Bronchial epithelial cell (primary cell): ENCODE data around the gene SH3RF1. TPM values are rescaled to one million over a fixed set of nuclear protein-coding genes. Genes with fewer than 3 reads are reported as not detected.

Experiments
- DNase-seq: peaks from one replicate; pipeline ENCODE4 v3.0.0-alpha.2; 2010; ENCODE audit warnings: low read depth
- FAIRE-seq: peaks from 2 replicates; lab custom pipeline; 2011; peaks lifted over from hg19 to GRCh38; lab: Jason Lieb, UNC
- H3K27me3 ChIP-seq: 2 replicates; pipeline ENCODE4 v1.5.1; 2011; ENCODE audit warnings: low read length; ENCODE audit not compliant: control insufficient read depth, insufficient read depth
- H3K36me3 ChIP-seq: 2 replicates; pipeline ENCODE4 v1.5.1; 2011; ENCODE audit warnings: low read length; ENCODE audit not compliant: control insufficient read depth, insufficient read depth
- H3K4me3 ChIP-seq: 2 replicates; pipeline ENCODE4 v1.5.1; 2011; ENCODE audit warnings: mild to moderate bottlenecking, low read depth, low read length, control low read depth
- total RNA-seq: library from RNA; depleted of rRNA; stranded (reverse); fragments of >200 nt; gene quantifications from 2 replicates; pipeline ENCODE4 v1.2.1, GENCODE V29; 2014
- TF ChIP-seq, protein P1 (sequence below): IDR thresholded peaks from 2 replicates; pipeline ENCODE4 v1.5.1; 2011; ENCODE audit warnings: mild to moderate bottlenecking, moderate library complexity, low read length, control low read depth, inconsistent platforms; ENCODE audit not compliant: insufficient read depth, severe bottlenecking

The SH3RF1 gene
- total RNA-seq, 1 donor from 2014 or later, result 9.0 TPM

DNA sequence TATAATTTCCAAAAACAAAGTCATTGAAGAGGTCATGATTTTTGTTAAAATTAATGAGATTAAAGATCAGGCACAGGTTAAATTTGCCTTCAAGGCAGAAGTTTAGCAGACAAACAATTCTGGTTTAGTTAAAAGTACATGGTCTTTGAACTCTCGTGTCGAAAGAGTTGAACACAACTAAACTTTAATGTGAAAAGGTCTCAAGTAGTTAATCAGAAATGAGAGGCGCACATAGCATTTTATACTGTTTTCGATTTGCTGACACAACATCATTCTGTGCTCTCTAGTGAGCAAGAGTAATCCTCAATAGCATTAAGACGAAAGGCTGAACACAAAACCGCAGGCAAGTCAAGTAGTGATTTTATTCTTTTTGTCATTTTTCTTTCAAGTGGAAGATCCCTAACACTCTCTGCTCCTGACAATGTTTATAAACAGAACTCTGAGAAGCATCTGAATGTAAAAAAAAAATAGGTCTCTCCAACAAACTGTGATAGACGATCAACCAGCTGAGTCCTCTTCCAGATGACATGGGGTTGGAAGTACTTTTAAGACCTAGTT is 49.8 kb downstream of the SH3RF1 start:
- DNase-seq (no peak), FAIRE-seq (no peak)
- TF ChIP-seq, protein P1, sequence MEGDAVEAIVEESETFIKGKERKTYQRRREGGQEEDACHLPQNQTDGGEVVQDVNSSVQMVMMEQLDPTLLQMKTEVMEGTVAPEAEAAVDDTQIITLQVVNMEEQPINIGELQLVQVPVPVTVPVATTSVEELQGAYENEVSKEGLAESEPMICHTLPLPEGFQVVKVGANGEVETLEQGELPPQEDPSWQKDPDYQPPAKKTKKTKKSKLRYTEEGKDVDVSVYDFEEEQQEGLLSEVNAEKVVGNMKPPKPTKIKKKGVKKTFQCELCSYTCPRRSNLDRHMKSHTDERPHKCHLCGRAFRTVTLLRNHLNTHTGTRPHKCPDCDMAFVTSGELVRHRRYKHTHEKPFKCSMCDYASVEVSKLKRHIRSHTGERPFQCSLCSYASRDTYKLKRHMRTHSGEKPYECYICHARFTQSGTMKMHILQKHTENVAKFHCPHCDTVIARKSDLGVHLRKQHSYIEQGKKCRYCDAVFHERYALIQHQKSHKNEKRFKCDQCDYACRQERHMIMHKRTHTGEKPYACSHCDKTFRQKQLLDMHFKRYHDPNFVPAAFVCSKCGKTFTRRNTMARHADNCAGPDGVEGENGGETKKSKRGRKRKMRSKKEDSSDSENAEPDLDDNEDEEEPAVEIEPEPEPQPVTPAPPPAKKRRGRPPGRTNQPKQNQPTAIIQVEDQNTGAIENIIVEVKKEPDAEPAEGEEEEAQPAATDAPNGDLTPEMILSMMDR, result no peak
- H3K36me3 ChIP-seq, result no peaks in the 10 kb centered on the region
- no peaks in the 10 kb centered on the region for H3K27me3 ChIP-seq
- H3K4me3 ChIP-seq, result no peak overlapping the region

GRCh38 chr4:169220447-169220846 is 50.3 kb downstream of the SH3RF1 start:
- H3K4me3 ChIP-seq, result no peak overlapping the region
- FAIRE-seq, result no peak

GRCh38 chr4:169219440-169219839 is 51.3 kb downstream of the SH3RF1 start:
- TF ChIP-seq, protein P1, result no peak
- Histone ChIP-seq H3K4me3 (no peak overlapping the region), H3K36me3 (no peaks in the 10 kb centered on the region), H3K27me3 (no peaks in the 10 kb centered on the region)
- no peak for FAIRE-seq
- no peak for DNase-seq

More at GRCh38 chr4:169220447-169220846, 50.3 kb downstream of the SH3RF1 start:
- no peak for DNase-seq
- TF ChIP-seq, protein P1, result no peak
- Histone ChIP-seq H3K27me3 (no peaks in the 10 kb centered on the region), H3K36me3 (no peaks in the 10 kb centered on the region)

- Histone ChIP-seq H3K27me3 (no peaks in the 10 kb centered on the region), H3K36me3 (no peaks in the 10 kb centered on the region), H3K4me3 (no peak overlapping the region)
- TF ChIP-seq, protein P1, result no peak
- DNase-seq (no peak), FAIRE-seq (no peak)
These were observed 55.1 kb downstream of the SH3RF1 start for GRCh38 chr4:169215656-169216055.

DNA sequence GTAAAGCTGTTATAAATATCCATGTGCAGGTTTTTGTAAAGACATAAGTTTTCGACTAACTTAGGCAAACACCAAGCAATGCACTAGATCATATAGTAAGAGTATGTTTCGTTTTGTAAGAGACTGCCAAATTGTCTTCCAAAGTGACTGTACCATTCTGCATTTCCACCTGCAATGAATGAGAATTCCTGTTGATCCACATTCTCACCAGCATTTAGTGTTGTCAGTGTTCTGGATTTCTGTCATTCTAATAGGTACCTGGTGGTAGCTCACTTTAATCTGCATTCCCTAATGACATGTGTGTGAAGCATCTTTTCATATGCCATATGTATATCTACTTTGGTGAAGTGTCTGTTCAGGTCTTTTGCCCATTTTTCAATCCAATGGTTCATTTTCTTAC is 57.8 kb downstream of the SH3RF1 start:
- no peaks in the 10 kb centered on the region for H3K36me3 ChIP-seq
- DNase-seq, result no peak
- no peaks in the 10 kb centered on the region for H3K27me3 ChIP-seq
- TF ChIP-seq, protein P1, result no peak
- H3K4me3 ChIP-seq, result no peak overlapping the region
- FAIRE-seq, result no peak

GRCh38 chr4:169210504-169211118 is 60.1 kb downstream of the SH3RF1 start:
- Histone ChIP-seq H3K4me3 (no peak overlapping the region), H3K27me3 (no peaks in the 10 kb centered on the region), H3K36me3 (no peaks in the 10 kb centered on the region)
- FAIRE-seq, result no peak
- DNase-seq, result no peak
- TF ChIP-seq, protein P1, result no peak
